HepG2 (cell line): ENCODE data around the gene FMOD. TPM values are rescaled to one million over a fixed set of nuclear protein-coding genes. Genes with fewer than 3 reads are reported as not detected.

Experiments used
- ATAC-seq: fragments of 200-7000 bp; cut with Tn5 transposase; 3 replicates; pipeline ENCODE4 v1.9.1; 2020; ENCODE audit warnings: mild to moderate bottlenecking, moderate library complexity
- BruUV-seq: library from RNA; stranded (reverse); fragments of 400-500 nt; replicated peaks from 2 replicates; lab custom pipeline; 2021; lab: Mats Ljungman, UMichigan
- CTCF ChIA-PET: fragments of 300-600 bp; formaldehyde crosslinking; extraction: SDS; loops from one replicate; lab custom pipeline; 2021; ENCODE audit warnings: low total read pairs, inconsistent platforms, low intra/inter-chr PET ratio; lab: Yijun Ruan, JAX
- POLR2A ChIA-PET: fragments of 350-600 bp; sonication (Branson Sonifier 250); formaldehyde crosslinking; loops from one replicate; lab custom pipeline; 2020; ENCODE audit warnings: antibody characterized with exemption, inconsistent platforms; lab: Yijun Ruan, JAX
- DNase-seq: peaks from one replicate; pipeline ENCODE4 v3.0.0-alpha.2; 2015; ENCODE audit warnings: low spot score
- FAIRE-seq: peaks from 3 replicates; lab custom pipeline; 2011; peaks lifted over from hg19 to GRCh38; lab: Jason Lieb, UNC
- H2AFZ ChIP-seq: one replicate; pipeline ENCODE4 v1.6.1; 2011; ENCODE audit warnings: low read length, inconsistent platforms
- H3K27ac ChIP-seq: fragments of 300-600 bp; 3 replicates; pipeline ENCODE4 v1.8.0; 2011; ENCODE audit warnings: mixed run types, mild to moderate bottlenecking, mixed read lengths, low read length, inconsistent platforms; ENCODE audit not compliant: insufficient read depth; ENCODE audit errors: extremely low read length
- H3K27me3 ChIP-seq, 2 experiments: fragments of 200-600 bp in 1 of 2; 2 replicates in 1 of 2; 3 replicates in 1 of 2; pipeline versions ENCODE4 v1.6.0 to v1.8.0; 2011; ENCODE audit warnings: low read length in 2 of 2, mild to moderate bottlenecking in 2 of 2, moderate library complexity in 2 of 2, inconsistent platforms in 1 of 2; ENCODE audit not compliant: insufficient read depth in 2 of 2, control insufficient read depth in 1 of 2
- H3K36me3 ChIP-seq, 2 experiments: fragments of 200-600 bp in 1 of 2; replicated peaks in 1 of 2; 2 replicates in 1 of 2; 3 replicates in 1 of 2; pipeline versions ENCODE4 v1.5.1 to v1.8.0; 2011; ENCODE audit warnings: low read length in 2 of 2, inconsistent platforms in 1 of 2; ENCODE audit not compliant: insufficient read depth in 2 of 2, control insufficient read depth in 1 of 2
- H3K4me1 ChIP-seq: 2 replicates; pipeline ENCODE4 v1.5.1; 2012; ENCODE audit warnings: low read length, inconsistent platforms; ENCODE audit not compliant: insufficient read depth
- H3K4me2 ChIP-seq: 2 replicates; pipeline ENCODE4 v1.6.0; 2011; ENCODE audit warnings: low read depth, low read length, inconsistent platforms
- H3K4me3 ChIP-seq, 3 experiments: fragments of 200-600 bp in 1 of 3; sonication (generic), shearing (Covaris generic) in 1 of 3; replicated peaks in 1 of 3; 2 replicates each; pipeline ENCODE4 v1.5.1; 2011 to 2016; ENCODE audit warnings: low read length in 3 of 3, inconsistent platforms in 2 of 3, low read depth in 2 of 3, mild to moderate bottlenecking in 2 of 3, control low read depth in 1 of 3, mixed read lengths in 1 of 3; ENCODE audit not compliant: insufficient read depth in 1 of 3
- H3K79me2 ChIP-seq: one replicate; pipeline ENCODE4 v1.6.1; 2011; ENCODE audit warnings: low read length, inconsistent platforms; ENCODE audit not compliant: insufficient read depth
- H3K9ac ChIP-seq: 2 replicates; pipeline ENCODE4 v1.6.0; 2011; ENCODE audit warnings: mild to moderate bottlenecking, low read depth, low read length, inconsistent platforms; ENCODE audit not compliant: insufficient read depth
- H3K9me3 ChIP-seq: 2 replicates; pipeline ENCODE4 v1.5.1; 2012; ENCODE audit warnings: mild to moderate bottlenecking, low read length
- H4K20me1 ChIP-seq: 2 replicates; pipeline ENCODE4 v1.6.0; 2011; ENCODE audit warnings: inconsistent platforms, mild to moderate bottlenecking, low read length, moderate library complexity; ENCODE audit not compliant: insufficient read depth
- KAT8 ChIP-seq: IDR thresholded peaks from 2 replicates; pipeline ENCODE4 v1.6.1; 2016; ENCODE audit warnings: missing genetic modification reagents, missing compliant biosample characterization
- NFE2 ChIP-seq: sonication (generic); formaldehyde crosslinking; IDR thresholded peaks from 2 replicates; pipeline ENCODE4 v1.4.0; 2020; ENCODE audit warnings: missing genetic modification reagents
- NFKBIZ ChIP-seq: IDR thresholded peaks from 2 replicates; pipeline ENCODE4 v1.6.1; 2018; ENCODE audit warnings: missing genetic modification reagents, missing compliant biosample characterization
- ZBTB40 ChIP-seq, 2 experiments: fragments of 450-650 bp in 1 of 2; sonication (generic) in 1 of 2; formaldehyde crosslinking in 1 of 2; IDR thresholded peaks; 2 replicates each; pipeline versions ENCODE4 v1.6.1 to v1.8.0; 2016 to 2022; ENCODE audit warnings: antibody characterized with exemption in 1 of 2, mild to moderate bottlenecking in 1 of 2, missing genetic modification reagents in 1 of 2
- ZNF296 ChIP-seq: sonication (generic); formaldehyde crosslinking; conservative IDR thresholded peaks from 2 replicates; pipeline ENCODE4 v1.5.0; 2020; ENCODE audit warnings: mild to moderate bottlenecking, missing genetic modification reagents
- ZNF768 ChIP-seq: sonication (generic); formaldehyde crosslinking; IDR thresholded peaks from 2 replicates; pipeline ENCODE4 v1.4.0; 2020; ENCODE audit warnings: missing genetic modification reagents
- ZSCAN31 ChIP-seq: sonication (generic); formaldehyde crosslinking; IDR thresholded peaks from 2 replicates; pipeline ENCODE4 v1.5.0; 2020; ENCODE audit warnings: low read depth, mild to moderate bottlenecking, missing genetic modification reagents
- whole genome bisulfite sequencing: methylation state at CpG from one replicate; pipeline ENCODE4 v1.1.6; 2017; ENCODE audit warnings: low lambda C conversion rate; 5-methylcytosine and 5-hydroxymethylcytosine counted together
- in situ Hi-C: cut with HindIII; loops from 2 replicates; pipeline ENCODE4 v1.10.0; 2017; ENCODE audit warnings: low pct_unique_long_range_greater_than_20kb; ENCODE audit not compliant: extremely low pct_ligation_motif_present
- intact Hi-C: fragments of 100-400 bp; cut with micrococcal nuclease; formaldehyde crosslinking; loops from one replicate; pipeline ENCODE4 v1.10.0; 2022; ENCODE audit not compliant: unreplicated experiment
- polyA plus RNA-seq, 8 experiments: library from polyadenylated mRNA; depleted of rRNA in 3 of 8; stranded (reverse) in 7 of 8; unstranded in 1 of 8; fragments of >200 nt; fragmentation: Illumina TruSeq in 4 of 8; extraction: Trizol in 4 of 8; gene quantifications; 2 replicates each; pipeline versions ENCODE4 v1.2.1 to v1.2.3, GENCODE V29; 2011 to 2016; ENCODE audit warnings: low read depth in 4 of 8, missing spikeins in 1 of 8, mixed read lengths in 1 of 8; ENCODE audit not compliant: insufficient read depth in 1 of 8
- total RNA-seq, 5 experiments: library from RNA; depleted of rRNA; stranded (reverse); fragments of >200 nt; fragmentation: Illumina TruSeq; extraction: Trizol; gene quantifications; 2 replicates each; pipeline ENCODE4 v1.2.3, GENCODE V29; 2016; ENCODE audit warnings: low read depth in 1 of 5

FMOD gene
- total and polyA plus RNA-seq, 2 of the 13 experiments (the other 11 are each of a cell fraction or from before 2014, with no cell fraction given), result 0.08 TPM; not detected in 1

GRCh38 chr1:203335503-203335902 is 15.4 kb downstream of the FMOD start:
- H3K9me3 ChIP-seq, result no peaks in the 10 kb centered on the region
- no peak overlapping the region for H3K4me3 ChIP-seq
- in situ Hi-C loops, result no loop called here
- H3K79me2 ChIP-seq, result no peaks in the 10 kb centered on the region
- 33% methylated on average over 4 of the region's 4 CpGs for WGBS
- H3K36me3 ChIP-seq, result no peaks in the 10 kb centered on the region
- no peak overlapping the region for H3K9ac ChIP-seq
- H3K4me2 ChIP-seq, result no peak overlapping the region
- BruUV-seq, result no TSS peak
- H3K4me1 ChIP-seq, result no peaks in the 10 kb centered on the region
- H3K27me3 ChIP-seq, result peaks cover 0 to 2% of the 10 kb centered on the region in 2 experiments; a peak in 2 of 5 replicates
- intact Hi-C loops, result no loop called here
- DNase-seq (no peak), FAIRE-seq (no peak), ATAC-seq (no peak)
- ChIA-PET POLR2A (no interaction called here), CTCF (no interaction called here)
- TF ChIP-seq KAT8 (CRISPR knock-in tag) (no peak), ZSCAN31 (CRISPR knock-in tag) (no peak), ZNF768 (CRISPR knock-in tag) (no peak), NFKBIZ (CRISPR knock-in tag) (no peak), ZNF296 (CRISPR knock-in tag) (no peak), NFE2 (CRISPR knock-in tag) (no peak), ZBTB40 (IDR thresholded peaks at IDR 0.05) (no peak), ZBTB40 (CRISPR knock-in tag; IDR thresholded peaks at IDR 0.05) (no peak)
- H2AFZ ChIP-seq, result no peak overlapping the region
- no peak overlapping the region for H3K27ac ChIP-seq
- no peaks in the 10 kb centered on the region for H4K20me1 ChIP-seq
